HepG2 (cell line): ENCODE data around the gene SMYD1. TPM values are rescaled to one million over a fixed set of nuclear protein-coding genes. Genes with fewer than 3 reads are reported as not detected.

Experiments used
- ATAC-seq: fragments of 200-7000 bp; cut with Tn5 transposase; 3 replicates; pipeline ENCODE4 v1.9.1; 2020; ENCODE audit warnings: mild to moderate bottlenecking, moderate library complexity
- BruUV-seq: library from RNA; stranded (reverse); fragments of 400-500 nt; replicated peaks from 2 replicates; lab custom pipeline; 2021; lab: Mats Ljungman, UMichigan
- CTCF ChIA-PET: fragments of 300-600 bp; formaldehyde crosslinking; extraction: SDS; loops from one replicate; lab custom pipeline; 2021; ENCODE audit warnings: low total read pairs, inconsistent platforms, low intra/inter-chr PET ratio; lab: Yijun Ruan, JAX
- POLR2A ChIA-PET: fragments of 350-600 bp; sonication (Branson Sonifier 250); formaldehyde crosslinking; loops from one replicate; lab custom pipeline; 2020; ENCODE audit warnings: antibody characterized with exemption, inconsistent platforms; lab: Yijun Ruan, JAX
- DNase-seq: peaks from one replicate; pipeline ENCODE4 v3.0.0-alpha.2; 2015; ENCODE audit warnings: low spot score
- FAIRE-seq: peaks from 3 replicates; lab custom pipeline; 2011; peaks lifted over from hg19 to GRCh38; lab: Jason Lieb, UNC
- H2AFZ ChIP-seq: one replicate; pipeline ENCODE4 v1.6.1; 2011; ENCODE audit warnings: low read length, inconsistent platforms
- H3K27ac ChIP-seq: fragments of 300-600 bp; 3 replicates; pipeline ENCODE4 v1.8.0; 2011; ENCODE audit warnings: mixed run types, mild to moderate bottlenecking, mixed read lengths, low read length, inconsistent platforms; ENCODE audit not compliant: insufficient read depth; ENCODE audit errors: extremely low read length
- H3K27me3 ChIP-seq, 2 experiments: fragments of 200-600 bp in 1 of 2; 2 replicates in 1 of 2; 3 replicates in 1 of 2; pipeline versions ENCODE4 v1.6.0 to v1.8.0; 2011; ENCODE audit warnings: low read length in 2 of 2, mild to moderate bottlenecking in 2 of 2, moderate library complexity in 2 of 2, inconsistent platforms in 1 of 2; ENCODE audit not compliant: insufficient read depth in 2 of 2, control insufficient read depth in 1 of 2
- H3K36me3 ChIP-seq, 2 experiments: fragments of 200-600 bp in 1 of 2; replicated peaks in 1 of 2; 2 replicates in 1 of 2; 3 replicates in 1 of 2; pipeline versions ENCODE4 v1.5.1 to v1.8.0; 2011; ENCODE audit warnings: low read length in 2 of 2, inconsistent platforms in 1 of 2; ENCODE audit not compliant: insufficient read depth in 2 of 2, control insufficient read depth in 1 of 2
- H3K4me1 ChIP-seq: 2 replicates; pipeline ENCODE4 v1.5.1; 2012; ENCODE audit warnings: low read length, inconsistent platforms; ENCODE audit not compliant: insufficient read depth
- H3K4me2 ChIP-seq: 2 replicates; pipeline ENCODE4 v1.6.0; 2011; ENCODE audit warnings: low read depth, low read length, inconsistent platforms
- H3K4me3 ChIP-seq, 3 experiments: fragments of 200-600 bp in 1 of 3; sonication (generic), shearing (Covaris generic) in 1 of 3; replicated peaks in 1 of 3; 2 replicates each; pipeline ENCODE4 v1.5.1; 2011 to 2016; ENCODE audit warnings: low read length in 3 of 3, inconsistent platforms in 2 of 3, low read depth in 2 of 3, mild to moderate bottlenecking in 2 of 3, control low read depth in 1 of 3, mixed read lengths in 1 of 3; ENCODE audit not compliant: insufficient read depth in 1 of 3
- H3K79me2 ChIP-seq: one replicate; pipeline ENCODE4 v1.6.1; 2011; ENCODE audit warnings: low read length, inconsistent platforms; ENCODE audit not compliant: insufficient read depth
- H3K9ac ChIP-seq: 2 replicates; pipeline ENCODE4 v1.6.0; 2011; ENCODE audit warnings: mild to moderate bottlenecking, low read depth, low read length, inconsistent platforms; ENCODE audit not compliant: insufficient read depth
- H3K9me3 ChIP-seq: 2 replicates; pipeline ENCODE4 v1.5.1; 2012; ENCODE audit warnings: mild to moderate bottlenecking, low read length
- H4K20me1 ChIP-seq: 2 replicates; pipeline ENCODE4 v1.6.0; 2011; ENCODE audit warnings: inconsistent platforms, mild to moderate bottlenecking, low read length, moderate library complexity; ENCODE audit not compliant: insufficient read depth
- AFF4 ChIP-seq: sonication (generic); formaldehyde crosslinking; IDR thresholded peaks from 2 replicates; pipeline ENCODE4 v1.4.0; 2020; ENCODE audit warnings: missing genetic modification reagents
- EP300 ChIP-seq, 3 experiments: sonication (generic) in 1 of 3; formaldehyde crosslinking in 1 of 3; IDR thresholded peaks; 2 replicates each; pipeline versions ENCODE4 v1.5.1 to v1.6.1; 2011 to 2020; ENCODE audit warnings: low read depth in 2 of 3, low read length in 2 of 3, borderline replicate concordance in 1 of 3, improper control_type of control experiment in 1 of 3, mild to moderate bottlenecking in 1 of 3, missing genetic modification reagents in 1 of 3, moderate library complexity in 1 of 3
- HNRNPUL1 ChIP-seq: fragments of 200-400 bp; formaldehyde crosslinking; IDR thresholded peaks from 2 replicates; pipeline ENCODE4 v1.6.1; 2017; ENCODE audit warnings: low read depth, mild to moderate bottlenecking, low read length, moderate library complexity
- MIER3 ChIP-seq: IDR thresholded peaks from 2 replicates; pipeline ENCODE4 v1.6.1; 2016; ENCODE audit warnings: missing compliant biosample characterization, borderline replicate concordance
- MYPOP ChIP-seq: sonication (generic); formaldehyde crosslinking; IDR thresholded peaks from 2 replicates; pipeline ENCODE4 v1.8.1; 2023; ENCODE audit warnings: mild to moderate bottlenecking, moderate library complexity, missing genetic modification reagents
- RERE ChIP-seq: IDR thresholded peaks from 2 replicates; pipeline ENCODE4 v1.6.1; 2016; ENCODE audit warnings: low read depth, missing genetic modification reagents, missing compliant biosample characterization
- ZFP91 ChIP-seq: sonication (generic); formaldehyde crosslinking; IDR thresholded peaks from 2 replicates; pipeline ENCODE4 v1.9.0; 2022; ENCODE audit warnings: missing genetic modification reagents, mild to moderate bottlenecking, borderline replicate concordance
- ZNF136 ChIP-seq: sonication (generic); formaldehyde crosslinking; IDR thresholded peaks from 2 replicates; pipeline ENCODE4 v1.8.1; 2022; ENCODE audit warnings: low read depth, mild to moderate bottlenecking, moderate library complexity, missing genetic modification reagents
- ZNF138 ChIP-seq: sonication (generic); formaldehyde crosslinking; IDR thresholded peaks from 2 replicates; pipeline ENCODE4 v1.5.0; 2020; ENCODE audit warnings: mild to moderate bottlenecking, low read depth, missing genetic modification reagents
- ZNF660 ChIP-seq: sonication (generic); formaldehyde crosslinking; IDR thresholded peaks from 2 replicates; pipeline ENCODE4 v1.5.1; 2020; ENCODE audit warnings: mild to moderate bottlenecking, low read depth, missing genetic modification reagents, borderline replicate concordance
- WGBS: methylation state at CpG from one replicate; pipeline ENCODE4 v1.1.6; 2017; ENCODE audit warnings: low lambda C conversion rate; 5-methylcytosine and 5-hydroxymethylcytosine counted together
- in situ Hi-C: cut with HindIII; loops from 2 replicates; pipeline ENCODE4 v1.10.0; 2017; ENCODE audit warnings: low pct_unique_long_range_greater_than_20kb; ENCODE audit not compliant: extremely low pct_ligation_motif_present
- intact Hi-C: fragments of 100-400 bp; cut with micrococcal nuclease; formaldehyde crosslinking; loops from one replicate; pipeline ENCODE4 v1.10.0; 2022; ENCODE audit not compliant: unreplicated experiment
- polyA plus RNA-seq, 8 experiments: library from polyadenylated mRNA; depleted of rRNA in 3 of 8; stranded (reverse) in 7 of 8; unstranded in 1 of 8; fragments of >200 nt; fragmentation: Illumina TruSeq in 4 of 8; extraction: Trizol in 4 of 8; gene quantifications; 2 replicates each; pipeline versions ENCODE4 v1.2.1 to v1.2.3, GENCODE V29; 2011 to 2016; ENCODE audit warnings: low read depth in 4 of 8, missing spikeins in 1 of 8, mixed read lengths in 1 of 8; ENCODE audit not compliant: insufficient read depth in 1 of 8
- total RNA-seq, 5 experiments: library from RNA; depleted of rRNA; stranded (reverse); fragments of >200 nt; fragmentation: Illumina TruSeq; extraction: Trizol; gene quantifications; 2 replicates each; pipeline ENCODE4 v1.2.3, GENCODE V29; 2016; ENCODE audit warnings: low read depth in 1 of 5

SMYD1 gene
- total and polyA plus RNA-seq, 2 of the 13 experiments (the other 11 are each of a cell fraction or from before 2014, with no cell fraction given), result not detected

GRCh38 chr2:88061295-88061694, 6.3 kb upstream of the SMYD1 start:
- WGBS, result 57% methylated on average over 3 of the region's 3 CpGs
- Histone ChIP-seq H3K4me2 (peak overlapping the region; percentile 40; the same call in 1 of the 2 replicates), H3K79me2 (no peaks in the 10 kb centered on the region), H3K36me3 (no peaks in the 10 kb centered on the region), H2AFZ (no peak overlapping the region), H4K20me1 (no peaks in the 10 kb centered on the region), H3K4me3 (no peak overlapping the region), H3K27ac (no peak overlapping the region), H3K27me3 (0 out of 5 replicates have a peak, but pooled peaks cover 0 to 3% of the 10 kb centered on the region in 2 experiments), H3K4me1 (peaks cover 58% of the 10 kb centered on the region), H3K9me3 (no peaks in the 10 kb centered on the region), H3K9ac (no peak overlapping the region)
- intact Hi-C loops (loop anchor here (2.0 kb wide), 1 partner anchor 66 kb away; no protein-coding TSS in a partner anchor), in situ Hi-C loops (loop anchor here (5.0 to 25.0 kb wide), 2 partner anchors 101 to 401 kb away; partner anchors contain the start of gene FOXI3)
- CTCF ChIA-PET, result interaction anchor here (2.3 to 3.5 kb wide), 2 partner anchors 98 to 126 kb away, joined by 15 to 76 read pairs; no protein-coding TSS in a partner anchor
- no TSS peak for BruUV-seq
- FAIRE-seq (no peak), ATAC-seq (no peak), DNase-seq (no peak)
- POLR2A ChIA-PET, result interaction anchor here (0.8 to 3.1 kb wide), 9 partner anchors 12 to 101 kb away, joined by 3 to 29 read pairs (median 6); partner anchors contain the start of genes FABP1 and RNU2-63P
- TF ChIP-seq HNRNPUL1, result no peak
- no peak for TF ChIP-seq MIER3 (CRISPR knock-in tag)
- TF ChIP-seq MYPOP (CRISPR knock-in tag), result no peak
- no peak for TF ChIP-seq RERE
- no peak for TF ChIP-seq ZNF136 (CRISPR knock-in tag)
- TF ChIP-seq ZFP91, result no peak
- TF ChIP-seq ZNF138, result no peak
- TF ChIP-seq ZNF660, result no peak
- TF ChIP-seq AFF4 (CRISPR knock-in tag), result no peak
- TF ChIP-seq EP300 (IDR thresholded peaks at IDR 0.05; ENCODE audit: low read depth in 2 of 2, low read length in 2 of 2), result no peak
- TF ChIP-seq EP300 (CRISPR knock-in tag; IDR thresholded peaks at IDR 0.05; ENCODE audit: borderline replicate concordance), result no peak
